NT2/D1 (cell line): ENCODE measurements around the gene SYT12.

Experiments used
- YY1 ChIP-seq: IDR thresholded peaks from 2 replicates; pipeline ENCODE4 v1.6.1; 2011; ENCODE audit not compliant: insufficient read length, insufficient read depth
- ZNF274 ChIP-seq: IDR thresholded peaks from 2 replicates; pipeline ENCODE4 v1.6.1; 2011; ENCODE audit warnings: mild to moderate bottlenecking, low read depth, low read length

DNA sequence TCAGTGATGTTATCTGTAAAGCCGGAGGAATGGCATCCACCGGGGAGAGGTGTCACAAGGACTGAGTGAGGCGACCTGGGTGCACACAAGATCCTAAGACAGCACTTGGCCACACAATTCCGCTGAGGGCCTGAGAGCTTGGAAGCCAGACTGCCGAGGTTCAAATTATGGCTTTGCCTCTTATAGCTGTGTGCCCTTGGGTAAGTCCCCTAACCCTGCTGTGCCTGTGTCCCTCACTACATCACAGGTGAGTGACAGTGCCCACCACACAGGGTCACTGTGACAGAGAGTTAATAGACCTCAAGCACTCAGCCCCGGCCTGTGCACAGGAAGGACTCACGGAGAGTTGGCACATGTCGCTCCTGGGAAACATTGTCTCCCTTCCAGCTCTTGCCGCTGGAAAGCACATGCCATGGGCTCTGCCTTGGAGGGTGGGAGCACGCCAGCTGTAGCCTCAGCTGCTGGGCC lies 34.3 kb downstream of the SYT12 start:
- no peak for TF ChIP-seq ZNF274
- TF ChIP-seq YY1: no peak
